Caco-2 (cell line): ENCODE results near the gene FASTKD1. TPM values are rescaled to one million over a fixed set of nuclear protein-coding genes. Genes with fewer than 3 reads are reported as not detected.
"Not testable (repeated sequence)": the region's sequence is repeated elsewhere in the genome, so short reads cannot be mapped to it uniquely, and the experiment has no call there.

Source experiments
- BruUV-seq: library from RNA; stranded (reverse); fragments of 400-500 nt; replicated peaks from 2 replicates; lab custom pipeline; 2021; lab: Mats Ljungman, UMichigan
- CTCF ChIA-PET: fragments of 300-600 bp; sonication (Branson Sonifier 250); formaldehyde crosslinking; loops from one replicate; lab custom pipeline; 2022; ENCODE audit warnings: antibody characterized with exemption; lab: Charles Lee
- POLR2A ChIA-PET: fragments of 300-600 bp; sonication (Branson Sonifier 250); formaldehyde crosslinking; loops from one replicate; lab custom pipeline; 2022; ENCODE audit warnings: antibody characterized with exemption; lab: Charles Lee
- DNase-seq, 2 experiments: peaks; one replicate each; pipeline versions ENCODE4 v3.0.0 to v3.0.0-alpha.2; 2020 to 2022
- H3K27me3 ChIP-seq: replicated peaks from 2 replicates; pipeline ENCODE4 v1.6.0; 2011; ENCODE audit warnings: low read length; ENCODE audit not compliant: control insufficient read depth, insufficient read depth
- H3K36me3 ChIP-seq: 2 replicates; pipeline ENCODE4 v1.5.1; 2011; ENCODE audit warnings: low read length; ENCODE audit not compliant: control insufficient read depth, insufficient read depth
- H3K4me1 ChIP-seq: fragments of 250-450 bp; sonication (Bioruptor Pico); 2 replicates; pipeline ENCODE4 v1.5.1; 2020; ENCODE audit warnings: mild to moderate bottlenecking
- H3K4me3 ChIP-seq: 2 replicates; pipeline ENCODE4 v1.5.1; 2011; ENCODE audit warnings: low read depth, mild to moderate bottlenecking, control low read depth, low read length
- H3K9me3 ChIP-seq: fragments of 250-450 bp; sonication (Bioruptor Pico); 2 replicates; pipeline ENCODE4 v1.5.1; 2020; ENCODE audit warnings: mild to moderate bottlenecking, moderate library complexity
- H3K27ac Mint-ChIP-seq: one replicate; pipeline ENCODE4 v1.8.0; 2022; ENCODE audit warnings: mixed read lengths; ENCODE audit not compliant: unreplicated experiment
- H3K27me3 Mint-ChIP-seq: one replicate; pipeline ENCODE4 v1.8.0; 2022; ENCODE audit warnings: mixed read lengths; ENCODE audit not compliant: insufficient read depth, unreplicated experiment
- H3K36me3 Mint-ChIP-seq: one replicate; pipeline ENCODE4 v1.8.0; 2022; ENCODE audit warnings: mild to moderate bottlenecking, mixed read lengths; ENCODE audit not compliant: insufficient read depth, unreplicated experiment
- H3K4me1 Mint-ChIP-seq: one replicate; pipeline ENCODE4 v1.8.0; 2022; ENCODE audit warnings: low read depth, mixed read lengths; ENCODE audit not compliant: unreplicated experiment
- H3K4me3 Mint-ChIP-seq: one replicate; pipeline ENCODE4 v1.8.0; 2022; ENCODE audit warnings: mild to moderate bottlenecking, moderate library complexity, mixed read lengths; ENCODE audit not compliant: unreplicated experiment
- H3K9me3 Mint-ChIP-seq: one replicate; pipeline ENCODE4 v1.8.0; 2022; ENCODE audit warnings: mixed read lengths; ENCODE audit not compliant: unreplicated experiment
- intact Hi-C: fragments of 100-400 bp; cut with micrococcal nuclease; formaldehyde crosslinking; loops from one replicate; pipeline ENCODE4 v1.10.0; 2022; ENCODE audit not compliant: unreplicated experiment
- total RNA-seq: library from RNA; stranded (reverse); gene quantifications from 2 replicates; pipeline ENCODE4 v1.2.3, GENCODE V29; 2022
- TF ChIP-seq, protein P1 (sequence below), 2 experiments: fragments of 200-600 bp in 1 of 2; IDR thresholded peaks; 1 replicate in 1 of 2; 2 replicates in 1 of 2; pipeline versions ENCODE4 v1.5.1 to v1.8.0; 2011 to 2022; ENCODE audit warnings: antibody characterized with exemption in 1 of 2, control low read depth in 1 of 2, inconsistent platforms in 1 of 2, low read depth in 1 of 2, low read length in 1 of 2, mild to moderate bottlenecking in 1 of 2, moderate library complexity in 1 of 2; ENCODE audit not compliant: insufficient read depth in 1 of 2, severe bottlenecking in 1 of 2, unreplicated experiment in 1 of 2

FASTKD1 gene
- total RNA-seq, 1 experiment from 2014 or later: 27.6 TPM

DNA sequence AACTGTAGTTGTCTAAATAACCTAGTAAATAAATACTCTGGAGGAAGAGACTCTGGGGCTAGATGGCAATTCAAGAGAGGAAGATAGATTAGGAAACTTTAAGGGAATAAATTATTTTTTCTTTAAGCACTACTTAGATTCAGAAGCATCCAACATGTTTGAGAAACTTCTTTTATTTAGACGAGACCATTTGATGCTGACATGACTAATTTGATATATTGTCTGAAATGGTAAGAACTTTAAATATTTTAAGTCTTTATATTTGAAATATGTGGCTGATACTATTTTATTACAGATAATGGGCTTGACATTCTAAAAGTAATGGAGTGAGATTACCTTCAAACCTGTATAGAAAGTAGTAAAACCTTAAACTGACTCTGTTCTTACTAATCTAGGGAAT, 46.8 kb upstream of the FASTKD1 start:
- peaks cover 56% of the 10 kb centered on the region for H3K36me3 Mint-ChIP-seq
- no peak overlapping the region for H3K27ac Mint-ChIP-seq
- TF ChIP-seq, protein P1, sequence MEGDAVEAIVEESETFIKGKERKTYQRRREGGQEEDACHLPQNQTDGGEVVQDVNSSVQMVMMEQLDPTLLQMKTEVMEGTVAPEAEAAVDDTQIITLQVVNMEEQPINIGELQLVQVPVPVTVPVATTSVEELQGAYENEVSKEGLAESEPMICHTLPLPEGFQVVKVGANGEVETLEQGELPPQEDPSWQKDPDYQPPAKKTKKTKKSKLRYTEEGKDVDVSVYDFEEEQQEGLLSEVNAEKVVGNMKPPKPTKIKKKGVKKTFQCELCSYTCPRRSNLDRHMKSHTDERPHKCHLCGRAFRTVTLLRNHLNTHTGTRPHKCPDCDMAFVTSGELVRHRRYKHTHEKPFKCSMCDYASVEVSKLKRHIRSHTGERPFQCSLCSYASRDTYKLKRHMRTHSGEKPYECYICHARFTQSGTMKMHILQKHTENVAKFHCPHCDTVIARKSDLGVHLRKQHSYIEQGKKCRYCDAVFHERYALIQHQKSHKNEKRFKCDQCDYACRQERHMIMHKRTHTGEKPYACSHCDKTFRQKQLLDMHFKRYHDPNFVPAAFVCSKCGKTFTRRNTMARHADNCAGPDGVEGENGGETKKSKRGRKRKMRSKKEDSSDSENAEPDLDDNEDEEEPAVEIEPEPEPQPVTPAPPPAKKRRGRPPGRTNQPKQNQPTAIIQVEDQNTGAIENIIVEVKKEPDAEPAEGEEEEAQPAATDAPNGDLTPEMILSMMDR (IDR thresholded peaks at IDR 0.05; ENCODE audit: insufficient read depth in 1 of 2, low read depth in 1 of 2, low read length in 1 of 2, severe bottlenecking in 1 of 2, unreplicated experiment in 1 of 2): no peak
- H3K9me3 ChIP-seq: no peaks in the 10 kb centered on the region
- intact Hi-C loops: no loop called here
- H3K27me3 Mint-ChIP-seq: no peaks in the 10 kb centered on the region
- no peaks in the 10 kb centered on the region for H3K4me1 ChIP-seq
- CTCF ChIA-PET: no interaction called here
- peaks cover 1% of the 10 kb centered on the region for H3K36me3 ChIP-seq
- H3K4me1 Mint-ChIP-seq: no peaks in the 10 kb centered on the region
- no peaks in the 10 kb centered on the region for H3K27me3 ChIP-seq
- H3K4me3 Mint-ChIP-seq: no peak overlapping the region
- DNase-seq: no peak
- no peak overlapping the region for H3K4me3 ChIP-seq
- POLR2A ChIA-PET: no interaction called here
- peaks cover 16% of the 10 kb centered on the region for H3K9me3 Mint-ChIP-seq
- BruUV-seq: no TSS peak

DNA sequence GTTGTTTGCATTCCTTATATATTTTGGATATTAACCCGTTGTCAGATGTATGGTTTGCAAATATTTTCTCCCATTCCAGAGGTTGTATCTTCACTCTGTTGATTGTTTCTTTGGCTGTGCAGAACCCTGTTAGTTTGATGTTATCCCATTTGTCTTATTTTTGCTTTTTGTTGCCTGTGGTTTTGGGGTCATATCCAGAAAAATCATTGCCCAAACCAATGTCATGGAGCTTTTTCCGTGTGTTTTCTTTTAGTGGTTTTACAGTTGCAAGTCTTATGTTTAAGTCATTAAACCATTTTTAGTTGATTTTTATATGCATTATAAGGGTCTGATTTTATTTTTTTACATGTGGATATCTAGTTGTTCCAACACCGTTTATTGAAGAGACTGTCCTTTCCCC, 46.3 kb upstream of the FASTKD1 start:
- intact Hi-C loops: no loop called here
- TF ChIP-seq, protein P1 (IDR thresholded peaks at IDR 0.05; ENCODE audit: insufficient read depth in 1 of 2, low read depth in 1 of 2, low read length in 1 of 2, severe bottlenecking in 1 of 2, unreplicated experiment in 1 of 2): no peak
- no peaks in the 10 kb centered on the region for H3K4me1 Mint-ChIP-seq
- Histone ChIP-seq H3K9me3 (no peaks in the 10 kb centered on the region), H3K36me3 (peaks cover 1% of the 10 kb centered on the region), H3K4me3 (no peak overlapping the region), H3K27me3 (no peaks in the 10 kb centered on the region), H3K4me1 (no peaks in the 10 kb centered on the region)
- no peaks in the 10 kb centered on the region for H3K27me3 Mint-ChIP-seq
- ChIA-PET POLR2A (no interaction called here), CTCF (no interaction called here)
- no TSS peak for BruUV-seq
- peaks cover 57% of the 10 kb centered on the region for H3K36me3 Mint-ChIP-seq
- no peak overlapping the region for H3K4me3 Mint-ChIP-seq
- H3K27ac Mint-ChIP-seq: no peak overlapping the region
- peaks cover 20% of the 10 kb centered on the region for H3K9me3 Mint-ChIP-seq
- DNase-seq: no peak

DNA sequence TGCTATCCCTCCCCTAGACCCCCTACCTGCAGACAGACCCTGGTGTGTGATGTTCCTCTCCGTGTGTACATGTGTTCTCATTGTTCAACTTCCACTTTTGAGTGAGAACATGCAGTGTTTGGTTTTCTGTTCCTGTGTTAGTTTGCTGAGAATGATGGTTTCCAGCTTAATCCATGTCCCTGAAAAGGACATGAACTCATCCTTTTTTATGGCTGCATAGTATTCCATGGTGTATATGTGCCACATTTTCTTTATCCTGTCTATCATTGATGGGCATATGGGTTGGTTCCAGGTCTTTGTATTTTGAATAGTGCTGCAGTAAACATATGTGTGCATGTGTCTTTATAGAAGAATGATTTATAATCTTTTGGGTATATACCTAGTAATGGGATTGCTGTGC, 42.3 kb upstream of the FASTKD1 start:
- POLR2A ChIA-PET, H3K4me1 ChIP-seq, CTCF ChIA-PET, H3K27me3 Mint-ChIP-seq, DNase-seq, H3K4me3 ChIP-seq, H3K27ac Mint-ChIP-seq, H3K4me1 Mint-ChIP-seq, H3K9me3 ChIP-seq, H3K4me3 Mint-ChIP-seq, H3K36me3 ChIP-seq, H3K27me3 ChIP-seq, intact Hi-C loops, BruUV-seq: not testable (repeated sequence)
- Mint-ChIP-seq H3K9me3 (peaks cover 20% of the 10 kb centered on the region), H3K36me3 (peaks cover 80% of the 10 kb centered on the region)

DNA sequence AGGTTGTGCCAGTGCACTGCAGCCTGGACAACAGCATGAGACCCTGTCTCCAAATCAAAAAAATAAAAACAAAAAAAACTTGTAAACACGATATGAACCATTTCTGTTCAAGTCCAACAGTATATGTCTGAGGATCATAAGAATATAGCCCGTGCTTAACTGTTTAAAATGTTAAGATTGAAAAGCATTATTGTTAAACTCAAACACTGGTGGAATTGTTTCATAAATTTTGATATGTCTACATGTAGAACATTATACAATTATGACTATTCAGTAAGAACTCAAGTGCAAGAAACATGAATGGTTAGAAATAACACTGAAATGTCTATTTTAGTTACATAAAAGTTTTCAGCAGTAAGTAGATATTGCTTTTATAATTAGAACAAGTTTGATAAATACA, 40.2 kb upstream of the FASTKD1 start:
- DNase-seq: no peak
- intact Hi-C loops: no loop called here
- CTCF ChIA-PET: no interaction called here
- H3K27ac Mint-ChIP-seq: no peak overlapping the region
- Histone ChIP-seq H3K4me1 (no peaks in the 10 kb centered on the region), H3K9me3 (no peaks in the 10 kb centered on the region), H3K27me3 (no peaks in the 10 kb centered on the region), H3K36me3 (peaks cover 3% of the 10 kb centered on the region), H3K4me3 (no peak overlapping the region)
- peaks cover 20% of the 10 kb centered on the region for H3K9me3 Mint-ChIP-seq
- POLR2A ChIA-PET: no interaction called here
- no peaks in the 10 kb centered on the region for H3K4me1 Mint-ChIP-seq
- peaks cover 98% of the 10 kb centered on the region for H3K36me3 Mint-ChIP-seq
- TF ChIP-seq, protein P1 (IDR thresholded peaks at IDR 0.05; ENCODE audit: insufficient read depth in 1 of 2, low read depth in 1 of 2, low read length in 1 of 2, severe bottlenecking in 1 of 2, unreplicated experiment in 1 of 2): no peak
- H3K27me3 Mint-ChIP-seq: no peaks in the 10 kb centered on the region
- BruUV-seq: no TSS peak
- H3K4me3 Mint-ChIP-seq: no peak overlapping the region
